Psoas muscle (tissue), 7 donors: ENCODE measurements around the gene UMAD1. TPM values are rescaled to one million over a fixed set of nuclear protein-coding genes. Genes with fewer than 3 reads are reported as not detected.

Experiments used
- polyA plus RNA-seq, 3 donors: library from polyadenylated mRNA; stranded (reverse); fragments of 200-250 nt; gene quantifications; one replicate each; pipeline ENCODE4 v1.2.3, GENCODE V29; 2013
- total RNA-seq, 4 donors: library from RNA; stranded (reverse); fragmentation: NEBNext Ultra II Directional in 2 of 4; extraction: Animal tissue kit (Norgen Biotek cat#: 25700) in 2 of 4; gene quantifications; one replicate each; pipeline versions ENCODE4 v1.2.1 to v1.2.4, GENCODE V29; 2021 to 2023
- donor health status: healthy with polysubstance abuse.
- donor health status: DM: no; HTN: no; CAD: no; lungs with moderate emphysema.
- donor health status: Bipolar disorder and iron deficiency.
- donor health status: healthy.
- donor health status: DM: no; HTN: no; CAD: no.
- donor health status: DM: no; HTN: no; CAD: no.
- donor health status: DM: yes; HTN: yes; CAD: no.

The UMAD1 gene
- total and polyA plus RNA-seq, 7 donors = 6.2 to 19.1 (median 12.3) TPM

Other genes starting within 250 kb of the UMAD1 start
- 1 to 10 TPM; 1.9 to 6.3 (median 3.0) TPM for gene COL28A1, start 104.9 kb upstream of the UMAD1 start, total RNA-seq
- gene COL28A1, start 104.9 kb upstream of the UMAD1 start, polyA plus RNA-seq = 1 to 10 TPM in 2 of 3 donors, under 1 TPM in 1; 0.29 to 1.7 (median 1.7) TPM
- gene MIOS, start 73.9 kb upstream of the UMAD1 start, total RNA-seq = 100 to 1,000 TPM in 2 of 4 donors, 10 to 100 TPM in 2; 65.5 to 219 (median 105) TPM
- gene MIOS, start 73.9 kb upstream of the UMAD1 start, polyA plus RNA-seq = 100 to 1,000 TPM in 1 of 3 donors, 10 to 100 TPM in 2; 65.2 to 192 (median 76.3) TPM
- 10 to 100 TPM; 13.1 to 18.9 (median 14.5) TPM for gene RPA3, start 77.9 kb downstream of the UMAD1 start, total RNA-seq
- gene RPA3, start 77.9 kb downstream of the UMAD1 start, polyA plus RNA-seq = 10 to 100 TPM; 10.8 to 24.8 (median 13.3) TPM